WI38 (cell line): ENCODE measurements around the gene KLRD1.
A peak's percentile ranks its signal among the peaks of the same experiment; 100 is the strongest.

Experiments used
- H3K4me3 ChIP-seq: 2 replicates; pipeline ENCODE4 v1.5.1; 2011; ENCODE audit warnings: low read depth, mild to moderate bottlenecking, control low read depth, low read length
- CTCF ChIP-seq: IDR thresholded peaks from 2 replicates; pipeline ENCODE4 v1.5.1; 2012; ENCODE audit warnings: low read depth, mild to moderate bottlenecking, control low read depth, low read length

The KLRD1 gene

GRCh38 chr12:10358969-10359368 is 51.3 kb downstream of the KLRD1 start:
- H3K4me3 ChIP-seq: no peak overlapping the region
- no peak for TF ChIP-seq CTCF

- H3K4me3 ChIP-seq: no peak overlapping the region
- TF ChIP-seq CTCF: no peak
Observed at GRCh38 chr12:10361084-10361483, 53.4 kb downstream of the KLRD1 start.

- no peak overlapping the region for H3K4me3 ChIP-seq
- TF ChIP-seq CTCF: no peak
Observed at GRCh38 chr12:10361622-10362021, 54.0 kb downstream of the KLRD1 start.

DNA sequence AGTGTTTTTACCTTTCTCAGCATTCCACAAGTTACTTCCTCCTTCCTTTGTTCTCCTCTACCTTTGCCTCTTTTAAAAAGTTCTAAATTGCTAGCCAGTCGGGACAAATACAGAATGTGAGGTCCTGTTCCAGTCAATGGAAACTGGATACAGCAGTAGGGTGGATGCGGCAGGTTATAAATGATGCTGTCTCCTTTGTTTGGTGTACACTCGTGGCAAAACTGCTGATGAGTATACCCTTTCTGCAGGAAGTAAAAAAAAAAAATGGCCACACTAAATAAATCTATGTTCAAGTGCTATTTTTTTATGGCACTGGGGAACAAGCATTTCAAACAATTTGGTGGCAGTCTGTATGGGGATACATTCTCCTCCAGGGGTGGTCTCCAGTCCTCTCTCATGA is 54.7 kb downstream of the KLRD1 start:
- TF ChIP-seq CTCF: no peak
- no peak overlapping the region for H3K4me3 ChIP-seq

DNA sequence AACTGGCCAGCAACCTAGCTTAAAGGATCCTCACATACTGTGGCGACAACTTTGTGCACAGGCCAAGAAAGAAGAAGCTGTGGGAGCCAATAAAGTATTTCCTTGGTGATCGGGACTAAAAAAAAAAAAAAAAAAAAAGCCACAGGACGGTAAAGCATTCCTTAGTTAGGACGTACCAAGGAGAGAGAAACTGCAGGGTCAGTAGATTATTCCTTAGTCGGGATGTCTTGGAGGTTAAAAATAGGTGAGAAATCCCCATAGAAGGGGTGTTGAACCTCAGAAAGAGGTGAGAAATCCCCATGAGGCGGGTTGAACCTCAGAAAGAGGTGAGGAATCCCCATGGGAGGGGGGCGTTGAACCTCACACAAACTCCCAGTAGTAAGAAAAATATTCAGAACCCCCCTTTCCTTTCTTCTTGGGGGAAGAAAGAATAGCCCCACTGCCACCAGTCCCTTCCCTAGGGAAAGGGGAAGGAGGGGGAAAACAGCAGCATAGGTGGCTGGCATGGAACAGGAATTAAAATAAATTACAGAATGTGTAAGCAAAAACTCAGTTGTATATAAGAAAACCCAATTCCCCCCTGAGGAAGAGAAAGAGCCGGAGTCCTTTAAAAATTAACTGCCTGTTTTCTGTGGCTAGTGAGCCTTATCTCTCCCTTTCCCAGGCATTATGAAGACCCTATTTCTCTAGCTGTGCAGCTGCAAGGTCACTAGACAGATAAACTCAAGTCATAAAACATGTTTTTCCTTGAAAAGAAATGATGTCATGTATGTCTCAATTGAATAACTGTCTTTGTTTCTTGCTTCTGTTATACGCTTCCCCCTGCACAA is 55.4 kb downstream of the KLRD1 start:
- no peak for TF ChIP-seq CTCF
- no peak overlapping the region; the same call in 1 of the 2 replicates for H3K4me3 ChIP-seq

GRCh38 chr12:10363658-10363913 is 55.9 kb downstream of the KLRD1 start:
- TF ChIP-seq CTCF: no peak
- H3K4me3 ChIP-seq: peak overlapping the region; percentile 59

- H3K4me3 ChIP-seq: peak overlapping the region; percentile 59
- TF ChIP-seq CTCF: no peak
Observed at GRCh38 chr12:10363914-10364814, 56.5 kb downstream of the KLRD1 start.
